GM23248 (cell line): ENCODE data around the gene ANKRD29. TPM values are rescaled to one million over a fixed set of nuclear protein-coding genes. Genes with fewer than 3 reads are reported as not detected.
"Not testable (repeated sequence)": the region's sequence is repeated elsewhere in the genome, so short reads cannot be mapped to it uniquely, and the experiment has no call there.

ENCODE experiments used
- DNase-seq: peaks from one replicate; pipeline ENCODE4 v3.0.0-alpha.2; 2015
- H2AFZ ChIP-seq: fragments of 200-600 bp; sonication (generic); 2 replicates; pipeline ENCODE4 v1.6.1; 2016; ENCODE audit warnings: antibody characterized with exemption
- H3F3A ChIP-seq: fragments of 200-600 bp; sonication (generic); 2 replicates; pipeline ENCODE4 v1.6.1; 2016; ENCODE audit warnings: mild to moderate bottlenecking, antibody characterized with exemption, mixed run types; ENCODE audit not compliant: insufficient read depth
- H3K27ac ChIP-seq: fragments of 200-600 bp; sonication (generic); 2 replicates; pipeline ENCODE4 v1.5.1; 2016; ENCODE audit warnings: mild to moderate bottlenecking
- H3K27me3 ChIP-seq: fragments of 200-600 bp; sonication (generic); replicated peaks from 2 replicates; pipeline ENCODE4 v1.6.1; 2016; ENCODE audit warnings: mild to moderate bottlenecking; ENCODE audit not compliant: insufficient read depth
- H3K36me3 ChIP-seq: fragments of 200-600 bp; sonication (generic); 2 replicates; pipeline ENCODE4 v1.6.1; 2016; ENCODE audit warnings: low read depth, mild to moderate bottlenecking
- H3K4me1 ChIP-seq: fragments of 200-600 bp; sonication (generic); 2 replicates; pipeline ENCODE4 v1.6.1; 2016; ENCODE audit warnings: mild to moderate bottlenecking; ENCODE audit not compliant: insufficient read depth
- H3K4me2 ChIP-seq: fragments of 200-600 bp; sonication (generic); one replicate; pipeline ENCODE4 v1.6.1; 2016; ENCODE audit warnings: mild to moderate bottlenecking; ENCODE audit not compliant: unreplicated experiment
- H3K4me3 ChIP-seq: fragments of 200-600 bp; sonication (generic); 2 replicates; pipeline ENCODE4 v1.5.1; 2016; ENCODE audit warnings: mild to moderate bottlenecking
- H3K79me2 ChIP-seq: fragments of 200-600 bp; sonication (generic); 2 replicates; pipeline ENCODE4 v1.6.1; 2016; ENCODE audit warnings: mild to moderate bottlenecking; ENCODE audit not compliant: insufficient read depth
- H3K9ac ChIP-seq: fragments of 200-600 bp; sonication (generic); 2 replicates; pipeline ENCODE4 v1.6.1; 2016; ENCODE audit warnings: mild to moderate bottlenecking
- H3K9me2 ChIP-seq: fragments of 200-600 bp; sonication (generic); 2 replicates; pipeline ENCODE4 v1.6.1; 2016; ENCODE audit warnings: mixed run types, mild to moderate bottlenecking, moderate library complexity; ENCODE audit not compliant: insufficient read depth
- H3K9me3 ChIP-seq: fragments of 200-600 bp; sonication (generic); one replicate; pipeline ENCODE4 v1.6.1; 2017; ENCODE audit warnings: low read depth
- H4K20me1 ChIP-seq: fragments of 200-600 bp; sonication (generic); 2 replicates; pipeline ENCODE4 v1.6.0; 2016; ENCODE audit not compliant: insufficient read depth
- EZH2 ChIP-seq: fragments of 200-600 bp; sonication (generic); IDR thresholded peaks from 2 replicates; pipeline ENCODE4 v1.6.1; 2018; ENCODE audit warnings: antibody characterized with exemption, mild to moderate bottlenecking; ENCODE audit not compliant: insufficient read depth, poor library complexity, severe bottlenecking
- EZH2phosphoT487 ChIP-seq: fragments of 200-600 bp; sonication (generic); IDR thresholded peaks from 2 replicates; pipeline ENCODE4 v1.6.1; 2018; ENCODE audit warnings: antibody characterized with exemption, moderate library complexity, mild to moderate bottlenecking, low read depth; ENCODE audit not compliant: insufficient read depth
- WGBS, 2 experiments: methylation state at CpG; one replicate each; pipeline ENCODE4 v1.1.6; 2015 to 2017; ENCODE audit warnings: low lambda C conversion rate in 2 of 2, low coverage in 1 of 2; ENCODE audit errors: missing lambda C conversion rate in 2 of 2; 5-methylcytosine and 5-hydroxymethylcytosine counted together
- in situ Hi-C: fragments of 300-500 bp; cut with MboI; formaldehyde crosslinking; loops from 2 replicates; pipeline ENCODE4 v1.15.0; 2020
- polyA plus RNA-seq: library from polyadenylated mRNA; unstranded; fragments of >200 nt; fragmentation: Nextera tagmentation; extraction: Ambion mirVana; gene quantifications from 2 replicates; pipeline ENCODE4 v1.2.1, GENCODE V29; 2016
- total RNA-seq: library from RNA; depleted of rRNA; stranded (reverse); fragments of >200 nt; shearing (Covaris generic); gene quantifications from 2 replicates; pipeline ENCODE4 v1.2.3, GENCODE V29; 2014

Gene ANKRD29
- total and polyA plus RNA-seq, 2 experiments from 2014 or later: 8.0 to 9.2 TPM

DNA sequence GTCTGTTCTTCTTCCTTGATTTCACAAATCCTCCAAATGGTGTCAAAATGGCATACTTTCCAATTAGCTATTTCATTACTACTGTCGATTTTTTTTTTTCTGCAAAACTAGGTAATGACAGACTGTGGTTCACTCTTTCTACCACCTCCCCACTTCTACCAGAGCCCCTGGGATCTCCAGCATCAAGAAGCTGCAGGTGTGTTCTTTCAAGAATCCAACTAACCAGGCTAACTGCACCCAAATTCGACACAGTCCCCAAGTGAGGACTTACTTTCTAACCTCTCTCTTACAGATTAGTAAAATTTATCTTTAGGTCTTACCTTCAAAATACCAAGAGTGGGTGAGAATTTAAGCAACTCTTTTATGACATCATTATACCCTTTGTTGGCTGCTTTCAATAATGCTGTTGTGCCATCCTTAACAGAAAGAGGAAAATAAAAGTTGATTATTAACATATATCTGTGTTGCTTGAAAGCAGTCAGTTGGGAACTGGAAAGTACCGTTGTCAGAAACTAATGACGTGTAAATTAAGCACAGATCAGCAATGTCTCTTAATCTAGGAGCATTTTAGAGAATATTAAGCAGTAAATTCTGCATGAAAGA, 45.2 kb downstream of the ANKRD29 start:
- in situ Hi-C loops: no loop called here
- DNase-seq: no peak
- H3K9me2 ChIP-seq: no peaks in the 10 kb centered on the region
- H3K4me1 ChIP-seq: no peaks in the 10 kb centered on the region; the same call in 1 of the 2 replicates
- no peaks in the 10 kb centered on the region for H3K9me3 ChIP-seq
- H3K79me2 ChIP-seq: no peaks in the 10 kb centered on the region
- no peak overlapping the region for H2AFZ ChIP-seq
- H4K20me1 ChIP-seq: no peaks in the 10 kb centered on the region
- WGBS, 2 experiments: 86 to 88% methylated on average over 4 of the region's 4 CpGs
- no peaks in the 10 kb centered on the region for H3K27me3 ChIP-seq
- TF ChIP-seq EZH2phosphoT487: no peak
- no peak for TF ChIP-seq EZH2
- no peak overlapping the region for H3K4me3 ChIP-seq
- no peak overlapping the region for H3K4me2 ChIP-seq
- no peak overlapping the region for H3K27ac ChIP-seq
- no peak overlapping the region for H3K9ac ChIP-seq
- H3K36me3 ChIP-seq: no peaks in the 10 kb centered on the region
- no peaks in the 10 kb centered on the region for H3F3A ChIP-seq

DNA sequence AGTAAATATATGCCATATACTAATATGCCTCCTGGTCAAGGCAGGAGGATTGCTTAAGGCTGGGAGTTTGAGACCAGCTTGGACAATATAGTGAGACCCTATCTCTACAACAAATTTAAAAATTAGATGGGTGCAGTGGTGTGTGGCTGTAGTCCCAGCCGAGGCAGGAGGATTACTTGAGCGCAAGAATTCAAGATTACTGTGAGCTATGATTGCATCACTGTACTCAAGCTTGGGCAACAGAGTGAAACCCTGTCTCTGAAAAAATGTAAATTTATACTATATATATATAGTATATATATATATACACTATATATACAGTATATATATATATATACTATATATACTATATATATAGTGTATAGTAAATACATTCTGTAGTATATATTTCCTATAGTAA, 46.5 kb downstream of the ANKRD29 start:
- in situ Hi-C loops: no loop called here
- Histone ChIP-seq H3K36me3 (no peaks in the 10 kb centered on the region), H3K4me1 (no peaks in the 10 kb centered on the region; the same call in 1 of the 2 replicates), H3K27ac (no peak overlapping the region), H3K9ac (no peak overlapping the region), H3K4me2 (no peak overlapping the region), H3K27me3 (no peaks in the 10 kb centered on the region), H4K20me1 (no peaks in the 10 kb centered on the region), H3K9me2 (no peaks in the 10 kb centered on the region), H3K79me2 (no peaks in the 10 kb centered on the region), H3F3A (no peaks in the 10 kb centered on the region), H3K9me3 (no peaks in the 10 kb centered on the region), H2AFZ (no peak overlapping the region), H3K4me3 (no peak overlapping the region)
- no peak for DNase-seq
- WGBS, 2 experiments: 93% methylated on average over 2 of the region's 2 CpGs
- TF ChIP-seq EZH2: no peak
- TF ChIP-seq EZH2phosphoT487: no peak

DNA sequence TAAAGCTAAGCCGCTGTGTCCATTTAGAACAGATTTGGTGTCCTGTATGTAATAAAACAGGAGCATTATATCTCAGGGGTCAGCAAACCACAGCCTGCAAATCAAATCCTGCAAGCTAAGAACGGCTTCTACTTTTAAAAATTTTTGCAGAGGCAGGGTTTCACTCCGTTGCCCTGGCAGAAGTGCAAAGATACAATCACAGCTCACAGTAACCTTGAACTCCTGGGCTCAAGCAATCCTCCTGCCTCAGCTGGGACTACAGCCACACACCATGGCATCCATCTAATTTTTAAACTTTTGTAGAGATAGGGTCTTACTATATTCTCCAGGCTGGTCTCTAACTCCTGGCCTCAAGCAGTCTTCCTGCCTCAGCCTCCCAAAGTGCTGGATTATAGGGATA, 47.8 kb downstream of the ANKRD29 start:
- H3K4me1 ChIP-seq: no peaks in the 10 kb centered on the region; the same call in 1 of the 2 replicates
- TF ChIP-seq EZH2phosphoT487: no peak
- no peak for TF ChIP-seq EZH2
- no peak overlapping the region for H2AFZ ChIP-seq
- H3K27ac ChIP-seq: no peak overlapping the region
- no peak overlapping the region for H3K9ac ChIP-seq
- no peak overlapping the region for H3K4me2 ChIP-seq
- H3F3A ChIP-seq: no peaks in the 10 kb centered on the region
- no peaks in the 10 kb centered on the region for H4K20me1 ChIP-seq
- no peaks in the 10 kb centered on the region for H3K36me3 ChIP-seq
- no peaks in the 10 kb centered on the region for H3K27me3 ChIP-seq
- no peaks in the 10 kb centered on the region for H3K79me2 ChIP-seq
- no peak overlapping the region for H3K4me3 ChIP-seq
- 63 to 69% methylated on average over 3 of the region's 3 CpGs for WGBS, 2 experiments
- in situ Hi-C loops: no loop called here
- no peaks in the 10 kb centered on the region for H3K9me2 ChIP-seq
- H3K9me3 ChIP-seq: no peaks in the 10 kb centered on the region
- DNase-seq: no peak

DNA sequence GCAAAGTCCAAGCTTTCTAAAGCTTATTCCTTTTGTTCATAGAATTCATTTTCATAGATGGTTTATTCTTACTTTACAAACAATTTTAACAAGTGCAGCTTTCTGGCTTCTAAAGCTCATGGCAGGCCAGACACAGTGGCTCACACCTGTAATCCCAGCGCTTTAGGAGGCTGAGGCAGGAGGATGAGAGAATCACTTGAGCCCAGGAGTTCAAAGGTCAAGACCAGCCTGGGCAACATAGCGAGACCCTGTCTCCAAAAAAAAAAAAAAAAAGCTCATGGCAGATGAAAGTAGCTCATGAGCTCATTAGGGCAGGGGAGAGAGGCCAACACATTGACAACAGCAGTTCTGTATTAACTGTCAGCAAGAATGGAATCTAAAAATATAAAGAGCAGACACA, 48.3 kb downstream of the ANKRD29 start:
- Histone ChIP-seq H3K4me1 (no peaks in the 10 kb centered on the region), H3K27me3 (no peaks in the 10 kb centered on the region), H3K4me2 (no peak overlapping the region), H3F3A (no peaks in the 10 kb centered on the region), H3K9ac (no peak overlapping the region), H4K20me1 (no peaks in the 10 kb centered on the region), H3K27ac (no peak overlapping the region), H2AFZ (no peak overlapping the region), H3K4me3 (no peak overlapping the region), H3K36me3 (no peaks in the 10 kb centered on the region), H3K9me2 (no peaks in the 10 kb centered on the region), H3K9me3 (no peaks in the 10 kb centered on the region), H3K79me2 (no peaks in the 10 kb centered on the region)
- TF ChIP-seq EZH2 (no peak), EZH2phosphoT487 (no peak)
- no peak for DNase-seq
- in situ Hi-C loops: no loop called here
- WGBS, 2 experiments: 53 to 69% methylated on average over 2 of the region's 2 CpGs

DNA sequence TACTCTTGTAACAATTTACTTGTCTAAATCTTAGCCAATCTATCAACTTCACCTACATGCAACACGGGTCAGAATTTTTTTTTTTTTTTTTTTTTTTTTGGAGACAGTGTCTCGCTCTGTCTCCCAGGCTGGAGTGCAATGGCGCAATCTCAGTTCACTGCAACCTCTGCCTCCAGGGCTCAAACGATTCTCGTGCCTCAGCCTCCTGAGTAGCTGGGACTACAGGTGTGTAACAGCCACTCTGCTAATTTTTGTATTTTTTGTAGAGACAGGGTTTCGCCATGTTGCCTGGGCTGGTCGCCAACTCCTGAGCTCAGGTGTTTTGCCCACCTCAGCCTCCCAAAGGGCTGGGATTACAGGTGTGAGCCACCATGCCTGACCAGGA, 49.6 kb downstream of the ANKRD29 start:
- H4K20me1 ChIP-seq, in situ Hi-C loops, H3K4me2 ChIP-seq, H3K36me3 ChIP-seq, DNase-seq, H3K4me3 ChIP-seq, H3K4me1 ChIP-seq, H3K9me2 ChIP-seq, H3F3A ChIP-seq, H3K27ac ChIP-seq, H3K9me3 ChIP-seq, H3K79me2 ChIP-seq, H3K27me3 ChIP-seq, H3K9ac ChIP-seq, H2AFZ ChIP-seq: not testable (repeated sequence)
- 93 to 94% methylated on average over 7 of the region's 7 CpGs for WGBS, 2 experiments
